PFSK-1 (cell line): ENCODE measurements around the gene GMPR2.

Experiments used
- POLR2AphosphoS5 ChIP-seq: IDR thresholded peaks from 2 replicates; pipeline ENCODE4 v1.6.1; 2012; ENCODE audit warnings: low read depth, mild to moderate bottlenecking, control low read depth, low read length, moderate library complexity
- SIN3A ChIP-seq: IDR thresholded peaks from 2 replicates; pipeline ENCODE4 v1.6.1; 2012; ENCODE audit warnings: mild to moderate bottlenecking, low read length, moderate library complexity, borderline replicate concordance; ENCODE audit not compliant: insufficient read depth
- TAF1 ChIP-seq: IDR thresholded peaks from 2 replicates; pipeline ENCODE4 v1.6.1; 2012; ENCODE audit warnings: low read length, control low read depth, borderline replicate concordance; ENCODE audit not compliant: insufficient read depth
- TF ChIP-seq, protein P1 (sequence below), 2 experiments: IDR thresholded peaks; 2 replicates each; pipeline versions ENCODE4 v1.6.1 to v1.8.0; 2011 to 2012; ENCODE audit warnings: low read depth in 2 of 2, low read length in 2 of 2, control low read depth in 1 of 2, inconsistent platforms in 1 of 2, mild to moderate bottlenecking in 1 of 2, moderate library complexity in 1 of 2; ENCODE audit not compliant: insufficient read depth in 1 of 2

DNA sequence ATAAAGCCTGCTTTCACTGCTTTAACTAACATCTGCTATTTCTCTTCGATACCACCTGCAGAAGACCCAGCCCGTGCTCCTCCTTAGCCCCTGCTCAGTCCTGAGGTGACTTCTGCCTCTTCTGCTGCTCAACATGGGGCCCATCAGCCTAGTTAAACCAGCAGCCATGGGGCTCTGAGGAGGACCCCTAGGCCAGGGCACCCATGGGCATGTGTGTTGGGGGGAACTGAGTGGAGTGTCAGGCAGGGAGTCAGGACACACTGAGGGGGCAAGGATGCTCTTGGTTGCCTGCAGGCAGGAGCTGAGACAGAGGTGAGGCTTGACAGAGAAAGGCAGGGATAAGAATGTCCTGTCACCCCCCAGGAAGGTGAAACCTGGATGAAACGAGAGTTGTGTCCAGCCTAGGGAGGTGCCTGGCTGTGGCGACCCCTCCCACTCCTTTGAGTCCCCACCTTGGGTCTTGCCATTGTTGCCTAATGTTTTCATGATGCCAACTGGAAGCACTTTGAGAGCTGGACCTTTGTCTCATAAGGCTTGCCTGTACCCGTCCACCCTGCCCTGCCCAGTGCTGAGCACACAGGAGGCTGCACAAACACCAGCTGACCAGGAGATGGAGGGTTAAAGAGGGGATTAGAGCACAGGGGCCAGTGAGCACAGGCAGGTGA, 51.2 kb downstream of the GMPR2 start:
- TF ChIP-seq, protein P1, sequence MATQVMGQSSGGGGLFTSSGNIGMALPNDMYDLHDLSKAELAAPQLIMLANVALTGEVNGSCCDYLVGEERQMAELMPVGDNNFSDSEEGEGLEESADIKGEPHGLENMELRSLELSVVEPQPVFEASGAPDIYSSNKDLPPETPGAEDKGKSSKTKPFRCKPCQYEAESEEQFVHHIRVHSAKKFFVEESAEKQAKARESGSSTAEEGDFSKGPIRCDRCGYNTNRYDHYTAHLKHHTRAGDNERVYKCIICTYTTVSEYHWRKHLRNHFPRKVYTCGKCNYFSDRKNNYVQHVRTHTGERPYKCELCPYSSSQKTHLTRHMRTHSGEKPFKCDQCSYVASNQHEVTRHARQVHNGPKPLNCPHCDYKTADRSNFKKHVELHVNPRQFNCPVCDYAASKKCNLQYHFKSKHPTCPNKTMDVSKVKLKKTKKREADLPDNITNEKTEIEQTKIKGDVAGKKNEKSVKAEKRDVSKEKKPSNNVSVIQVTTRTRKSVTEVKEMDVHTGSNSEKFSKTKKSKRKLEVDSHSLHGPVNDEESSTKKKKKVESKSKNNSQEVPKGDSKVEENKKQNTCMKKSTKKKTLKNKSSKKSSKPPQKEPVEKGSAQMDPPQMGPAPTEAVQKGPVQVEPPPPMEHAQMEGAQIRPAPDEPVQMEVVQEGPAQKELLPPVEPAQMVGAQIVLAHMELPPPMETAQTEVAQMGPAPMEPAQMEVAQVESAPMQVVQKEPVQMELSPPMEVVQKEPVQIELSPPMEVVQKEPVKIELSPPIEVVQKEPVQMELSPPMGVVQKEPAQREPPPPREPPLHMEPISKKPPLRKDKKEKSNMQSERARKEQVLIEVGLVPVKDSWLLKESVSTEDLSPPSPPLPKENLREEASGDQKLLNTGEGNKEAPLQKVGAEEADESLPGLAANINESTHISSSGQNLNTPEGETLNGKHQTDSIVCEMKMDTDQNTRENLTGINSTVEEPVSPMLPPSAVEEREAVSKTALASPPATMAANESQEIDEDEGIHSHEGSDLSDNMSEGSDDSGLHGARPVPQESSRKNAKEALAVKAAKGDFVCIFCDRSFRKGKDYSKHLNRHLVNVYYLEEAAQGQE (IDR thresholded peaks at IDR 0.05; ENCODE audit: insufficient read depth in 1 of 2, low read depth in 2 of 2, low read length in 2 of 2): no peak
- TF ChIP-seq TAF1 (no peak), SIN3A (no peak), POLR2AphosphoS5 (no peak)
